ENCODE data around the gene RRAS2. TPM values are rescaled to one million over a fixed set of nuclear protein-coding genes. Genes with fewer than 3 reads are reported as not detected.

The RRAS2 gene
- total RNA-seq, 1 donor from 2014 or later: 29.9 TPM

DNA sequence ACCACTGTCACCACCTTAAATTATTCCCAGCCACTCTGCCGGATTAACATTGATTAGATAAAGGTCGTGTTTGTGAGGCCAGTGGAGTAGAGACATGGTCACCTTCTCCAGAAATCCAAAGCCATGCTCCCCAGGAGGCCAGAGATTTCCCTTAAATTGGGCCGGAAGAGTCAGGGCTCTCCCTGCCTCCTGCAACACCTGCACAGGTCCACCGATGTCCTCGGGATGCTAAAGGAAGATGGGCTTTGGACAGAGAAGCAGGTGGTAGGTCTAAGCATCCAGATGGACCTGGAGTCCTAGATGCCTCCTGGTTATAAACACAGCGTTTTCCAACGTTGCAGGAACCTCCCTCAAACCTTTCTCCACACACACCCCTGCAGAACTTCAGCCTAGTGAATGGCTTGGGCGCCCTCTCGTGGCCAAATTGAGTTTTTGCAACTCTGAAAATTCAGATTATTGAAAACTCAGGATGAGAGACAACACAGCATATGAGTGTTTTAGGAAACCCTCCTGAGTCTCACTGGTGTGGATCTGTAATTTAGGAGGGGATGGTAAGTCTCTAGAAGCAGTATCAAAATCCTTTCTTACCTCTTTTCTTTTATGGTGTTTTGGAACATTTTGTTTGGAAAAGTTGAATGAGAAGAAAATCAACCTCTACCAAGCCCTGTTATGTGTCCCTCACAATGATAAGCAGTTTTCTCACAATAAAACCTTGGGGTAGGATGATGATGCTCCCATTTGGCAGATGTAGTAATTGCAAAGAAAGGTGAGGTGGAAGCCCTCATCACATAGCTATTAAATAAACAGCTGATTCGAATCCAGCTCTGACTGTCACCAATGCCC lies 109.6 kb downstream of the RRAS2 start:
- ATAC-seq (peak; percentile 54), DNase-seq (ENCODE audit: missing footprints) (peak; percentile 84)
- intact Hi-C loops (cut with DNase I): loop anchor here (2.0 to 5.0 kb wide), 3 partner anchors 97 to 477 kb away; no protein-coding TSS in a partner anchor

DNA sequence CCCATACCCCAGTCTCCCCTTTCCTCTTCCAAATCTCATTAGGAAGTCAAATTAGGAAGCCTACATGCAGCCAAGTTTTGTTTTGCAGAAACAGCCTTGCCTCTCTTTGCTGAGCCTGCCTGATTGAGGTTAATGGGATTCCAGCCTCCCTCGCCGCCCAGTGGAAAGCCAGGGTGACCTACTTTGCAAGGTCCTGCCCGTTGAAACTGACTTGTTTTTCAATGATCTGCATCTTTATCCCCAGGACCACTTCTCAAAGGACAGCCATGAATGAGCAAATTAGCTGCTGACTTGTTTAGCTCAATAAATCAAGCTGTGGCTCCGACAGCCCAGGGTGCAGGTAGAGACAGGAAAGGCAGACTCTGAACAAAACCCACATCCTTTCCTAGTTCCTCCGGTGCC lies 110.4 kb downstream of the RRAS2 start:
- ATAC-seq (no peak), DNase-seq (ENCODE audit: missing footprints) (no peak)
- intact Hi-C loops (cut with DNase I): loop anchor here (2.0 to 5.0 kb wide), 3 partner anchors 96 to 476 kb away; no protein-coding TSS in a partner anchor

DNA sequence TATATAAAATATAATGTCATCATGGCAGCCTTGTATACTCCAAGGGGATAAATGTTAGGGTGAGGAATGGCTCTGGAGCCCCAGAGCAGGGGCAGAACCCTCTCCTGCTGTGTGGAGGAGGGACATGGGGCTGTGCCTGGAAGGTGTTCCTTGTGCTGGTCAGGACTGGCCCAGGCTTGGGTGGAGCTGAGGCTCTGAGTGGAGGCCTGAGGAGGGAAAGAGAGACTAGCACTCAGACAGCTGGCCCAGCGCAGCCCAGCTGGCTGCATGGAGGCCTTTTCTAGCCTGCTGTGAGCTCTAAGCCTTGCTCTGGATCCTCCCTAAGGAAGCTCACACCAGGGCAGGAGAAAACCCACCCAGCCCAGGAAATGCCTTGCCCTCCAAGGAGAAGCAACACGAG lies 113.5 kb downstream of the RRAS2 start:
- no peak for ATAC-seq
- DNase-seq (ENCODE audit: missing footprints): no peak
- intact Hi-C loops (cut with DNase I): loop anchor here (5.0 kb wide), 1 partner anchor 93 kb away; no protein-coding TSS in a partner anchor

DNA sequence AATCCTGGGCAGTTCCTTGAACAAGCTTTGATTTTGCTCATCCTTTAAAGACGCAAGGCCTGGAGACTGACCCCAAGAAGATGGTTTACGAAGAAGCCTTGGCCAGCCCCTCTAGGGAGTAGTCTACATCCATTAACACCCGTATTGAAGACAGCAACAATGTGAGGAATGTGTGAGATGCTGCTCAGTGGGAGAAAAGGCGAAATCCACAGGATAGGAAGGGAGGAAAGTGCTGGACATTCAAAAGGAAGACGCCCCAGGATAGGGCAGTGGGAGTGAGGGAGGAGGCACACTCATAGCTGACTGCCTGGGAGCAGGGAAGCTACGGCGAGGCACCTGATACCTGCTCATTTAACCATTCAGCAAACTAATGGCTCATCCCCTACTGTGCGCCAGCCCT lies 114.1 kb downstream of the RRAS2 start:
- intact Hi-C loops (cut with DNase I): loop anchor here (5.0 kb wide), 1 partner anchor 93 kb away; no protein-coding TSS in a partner anchor
- DNase-seq (ENCODE audit: missing footprints) (no peak), ATAC-seq (no peak)

DNA sequence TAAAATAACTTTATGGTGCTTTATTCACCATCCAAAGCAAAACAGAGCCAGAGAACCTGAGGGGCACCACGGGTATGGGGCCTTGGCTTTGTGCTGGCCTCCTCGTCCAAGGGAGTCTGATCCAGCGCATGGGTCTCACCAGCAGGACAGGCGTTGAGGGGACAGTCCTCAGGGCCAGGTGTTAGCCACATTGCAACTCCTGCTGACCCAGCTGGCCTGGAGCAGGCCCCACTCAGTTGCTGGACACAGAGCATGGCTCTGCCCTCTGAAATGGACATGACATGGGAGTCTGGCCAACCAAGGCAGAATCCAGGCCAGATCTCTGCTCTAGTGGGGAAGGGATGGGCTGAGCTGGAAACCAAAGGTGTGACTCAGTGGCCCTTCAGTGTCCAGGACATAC lies 116.2 kb downstream of the RRAS2 start:
- ATAC-seq (peak; percentile 30), DNase-seq (ENCODE audit: missing footprints) (no peak)
- intact Hi-C loops (cut with DNase I): no loop called here

DNA sequence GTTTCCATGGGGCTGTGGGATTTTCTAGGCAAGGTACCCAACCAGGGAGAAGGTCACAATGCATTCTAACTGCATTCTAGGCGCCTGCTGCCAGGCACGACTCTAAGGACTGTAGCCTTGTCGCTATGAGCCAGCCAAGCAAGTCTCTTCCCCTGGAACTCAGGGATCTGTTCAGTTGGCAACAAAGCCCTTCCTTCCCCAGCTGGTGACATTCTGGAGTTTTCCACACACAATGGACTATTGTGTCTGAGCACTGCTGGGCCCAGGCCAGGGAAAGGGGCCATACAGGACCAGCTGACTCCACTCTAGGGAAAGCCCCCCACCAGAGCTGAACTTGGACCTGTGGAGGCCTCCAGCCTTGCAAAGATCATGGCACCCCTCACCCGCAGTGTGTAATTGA lies 116.8 kb downstream of the RRAS2 start:
- intact Hi-C loops (cut with DNase I): no loop called here
- DNase-seq (ENCODE audit: missing footprints) (no peak), ATAC-seq (peak; percentile 75)

DNA sequence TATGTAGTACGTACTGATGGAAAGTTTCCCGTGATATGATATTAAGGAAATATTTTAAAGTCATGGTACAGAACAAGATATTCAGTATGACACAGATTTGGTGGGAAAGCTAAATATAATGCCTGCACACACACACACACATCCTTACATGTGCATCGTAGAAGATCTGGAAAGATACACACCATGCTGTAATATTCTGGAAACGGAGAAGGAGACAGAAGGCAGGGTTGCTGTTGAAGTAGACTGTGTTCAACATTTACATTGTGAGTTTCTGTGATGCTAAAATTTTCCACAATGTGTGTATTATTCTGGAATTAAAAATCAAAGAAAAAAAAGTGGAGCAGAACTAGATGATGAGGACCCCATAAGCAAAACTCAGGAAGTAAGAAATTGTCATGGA lies 118.0 kb downstream of the RRAS2 start:
- DNase-seq (ENCODE audit: missing footprints) (no peak), ATAC-seq (no peak)
- intact Hi-C loops (cut with DNase I): no loop called here

DNA sequence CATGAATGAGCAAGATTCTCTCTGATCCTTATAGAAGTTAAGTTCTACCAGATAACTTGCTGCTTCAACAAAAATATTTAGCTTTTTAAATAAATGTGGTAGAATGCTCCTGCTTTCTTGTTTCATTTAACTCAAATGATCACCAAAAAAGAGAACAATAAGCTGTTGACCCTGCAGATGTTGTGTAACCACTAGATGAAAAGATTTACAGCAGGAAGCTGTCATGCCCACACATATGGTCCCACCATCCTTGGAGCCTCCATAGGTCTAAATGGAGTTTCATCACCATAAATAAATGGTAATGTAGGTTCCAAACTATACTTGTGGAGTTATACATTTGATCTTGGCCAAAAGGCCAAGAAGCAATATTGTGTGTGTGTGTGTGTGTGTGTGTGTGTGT lies 118.8 kb downstream of the RRAS2 start:
- ATAC-seq: no peak
- intact Hi-C loops (cut with DNase I): no loop called here
- no peak for DNase-seq (ENCODE audit: missing footprints)

DNA sequence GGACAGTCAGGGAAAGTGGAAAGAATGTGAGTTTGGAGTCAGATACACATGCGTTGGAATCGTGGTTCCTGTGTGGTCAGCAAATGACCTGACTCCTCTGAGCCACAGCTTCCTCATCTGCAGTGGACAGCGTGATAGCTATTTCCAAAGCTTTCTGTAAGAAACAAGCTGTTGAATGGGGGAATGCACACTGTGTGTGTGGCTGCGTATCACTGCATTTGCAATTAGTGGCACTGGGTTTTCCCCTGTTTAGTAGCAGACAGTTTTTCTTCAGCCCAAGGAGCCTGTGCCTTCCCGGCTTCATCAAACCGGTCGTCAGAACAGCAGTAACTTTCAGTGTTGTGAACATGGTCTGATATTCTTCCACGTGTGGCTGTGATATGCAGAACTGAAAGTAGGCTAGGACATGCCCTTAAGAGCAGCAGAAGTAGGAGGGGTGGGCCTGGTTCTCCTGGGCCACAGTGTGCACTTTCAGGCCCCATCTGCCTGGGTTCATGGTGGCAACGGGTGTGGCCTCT lies 121.5 kb downstream of the RRAS2 start:
- intact Hi-C loops (cut with DNase I): no loop called here
- ATAC-seq (no peak), DNase-seq (ENCODE audit: missing footprints) (no peak)

DNA sequence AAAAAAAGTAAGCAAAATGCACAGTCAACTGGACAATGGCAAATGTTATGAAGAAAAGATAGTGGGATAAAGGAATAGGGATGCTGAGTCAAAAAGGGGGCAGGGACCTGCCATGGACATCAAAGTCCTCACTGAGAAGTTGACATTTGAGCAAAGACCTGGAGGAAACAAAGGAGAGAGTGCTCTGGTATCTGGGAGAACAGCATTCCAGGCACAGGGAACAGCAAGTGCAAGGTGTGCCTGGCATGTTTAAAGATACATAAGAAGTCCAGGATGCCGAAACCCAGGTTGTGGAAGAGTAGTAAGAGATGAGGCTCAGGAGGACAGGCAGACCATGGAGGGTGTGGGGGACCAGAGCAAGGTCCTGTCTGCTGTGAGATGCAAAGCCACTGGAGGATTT lies 123.3 kb downstream of the RRAS2 start:
- intact Hi-C loops (cut with DNase I): no loop called here
- DNase-seq (ENCODE audit: missing footprints) (no peak), ATAC-seq (no peak)

DNA sequence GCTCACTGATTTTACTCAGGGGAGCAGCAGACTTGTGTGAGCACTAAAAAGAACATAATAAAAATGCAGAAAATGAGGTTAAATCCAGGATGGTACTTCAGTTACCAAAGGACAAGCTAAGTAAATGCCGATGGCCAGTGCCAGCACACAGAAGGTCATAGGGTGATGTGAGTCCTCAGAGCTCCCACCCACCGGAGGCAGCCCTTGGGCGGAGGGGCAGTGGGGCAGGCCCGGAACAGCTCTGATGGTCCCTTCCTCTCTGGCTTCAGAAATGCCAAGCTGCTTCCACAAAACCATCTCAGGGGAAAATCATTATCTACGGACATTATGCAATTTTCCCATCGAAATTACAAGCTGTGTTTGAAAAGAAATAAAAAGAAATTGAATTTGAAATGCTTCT lies 124.5 kb downstream of the RRAS2 start:
- peak; percentile 81 for ATAC-seq
- intact Hi-C loops (cut with DNase I): no loop called here
- DNase-seq (ENCODE audit: missing footprints): no peak

DNA sequence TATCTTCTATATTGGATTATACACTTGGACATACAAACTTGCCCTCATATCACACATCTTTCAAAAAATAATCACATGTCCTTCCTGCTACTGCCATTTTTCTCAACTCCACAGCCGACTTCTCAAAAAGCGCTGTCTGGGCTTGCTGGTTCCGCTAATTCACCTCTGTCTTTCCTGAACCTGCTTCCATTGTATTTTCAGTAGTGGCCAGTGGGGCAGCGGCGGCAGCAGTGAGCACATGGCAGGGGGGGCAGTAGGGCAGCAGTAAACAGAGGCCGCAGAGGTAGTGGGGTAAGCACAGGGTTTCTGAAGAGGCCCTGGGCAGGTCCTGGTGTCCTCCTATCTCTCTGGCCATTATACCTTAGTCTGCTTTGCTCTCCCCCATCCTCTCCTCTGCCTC lies 126.3 kb downstream of the RRAS2 start:
- ATAC-seq (no peak), DNase-seq (ENCODE audit: missing footprints) (no peak)
- intact Hi-C loops (cut with DNase I): no loop called here

DNA sequence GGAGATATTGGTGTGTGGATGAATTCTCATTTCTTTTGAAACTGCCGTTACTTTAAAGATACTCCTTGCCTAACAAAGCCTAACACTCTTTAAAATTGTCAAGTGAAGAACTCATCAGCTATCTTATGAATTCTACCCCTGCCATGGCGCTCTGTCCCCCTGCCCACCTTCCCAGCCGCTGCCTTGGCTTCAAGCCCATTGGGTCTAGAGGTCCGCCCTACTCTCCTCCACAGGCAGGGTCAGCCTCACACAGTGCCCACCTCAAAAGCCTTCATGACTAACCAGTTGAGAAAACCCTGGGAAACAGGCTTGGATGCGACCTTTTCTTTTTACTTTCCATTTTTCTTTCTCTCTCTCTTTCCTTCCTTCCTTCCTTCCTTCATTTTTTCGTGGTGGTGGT lies 128.6 kb downstream of the RRAS2 start:
- ATAC-seq: no peak
- intact Hi-C loops (cut with DNase I): no loop called here
- DNase-seq (ENCODE audit: missing footprints): no peak

DNA sequence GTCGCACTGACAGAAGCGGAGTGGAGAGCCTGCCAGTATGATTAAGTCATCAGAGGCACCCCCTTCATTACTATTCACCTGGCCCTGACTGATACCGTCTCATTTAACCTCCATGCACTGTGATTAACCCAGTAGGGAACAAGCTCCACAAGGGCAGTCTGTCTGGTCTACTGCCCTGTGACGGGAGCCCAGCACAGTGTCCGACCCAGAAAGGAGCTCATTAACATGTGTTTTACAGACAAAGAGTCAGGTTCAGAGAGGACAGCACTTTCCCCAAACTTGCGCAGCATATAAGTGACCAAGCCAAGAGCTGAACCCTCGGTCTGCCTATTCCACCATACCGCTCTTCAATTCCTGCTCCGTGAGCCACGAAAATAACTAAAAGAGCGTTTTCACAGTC lies 129.5 kb downstream of the RRAS2 start:
- intact Hi-C loops (cut with DNase I): no loop called here
- no peak for ATAC-seq

DNA sequence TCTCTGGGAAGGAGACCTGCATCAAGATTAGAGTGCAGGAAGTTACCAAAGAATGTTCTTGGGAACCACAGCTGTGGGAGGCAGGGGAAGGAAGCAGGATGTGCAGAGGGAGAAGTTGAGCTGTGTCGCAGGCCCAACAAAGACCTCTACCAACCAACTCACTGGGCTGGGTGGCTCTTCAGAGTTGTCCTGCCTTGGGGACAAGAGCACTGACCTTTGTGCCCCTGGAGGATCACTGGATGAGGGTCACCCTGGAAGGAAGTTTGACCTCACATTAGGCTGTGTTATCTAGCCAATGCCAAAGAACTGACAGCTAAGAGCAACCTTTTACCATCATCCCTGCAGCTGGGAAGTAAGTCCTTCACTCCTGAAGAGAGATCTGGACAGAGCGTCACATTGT lies 130.6 kb downstream of the RRAS2 start:
- ATAC-seq (no peak), DNase-seq (ENCODE audit: missing footprints) (no peak)
- intact Hi-C loops (cut with DNase I): no loop called here

More for the DNA sequence above, 129.5 kb downstream of the RRAS2 start:
- no peak for DNase-seq (ENCODE audit: missing footprints)

Other genes with a start within 250 kb of the RRAS2 start
- gene COPB1, start 140.6 kb upstream of the RRAS2 start, total RNA-seq: 42.1 TPM
- 117 TPM for gene PSMA1, start 161.2 kb upstream of the RRAS2 start, total RNA-seq